Measurements from ENCODE around the gene TGFB2. TPM values are rescaled to one million over a fixed set of nuclear protein-coding genes. Genes with fewer than 3 reads are reported as not detected.

Gene TGFB2
- total RNA-seq, 2 experiments from 2014 or later, result 0.03 to 0.11 TPM

DNA sequence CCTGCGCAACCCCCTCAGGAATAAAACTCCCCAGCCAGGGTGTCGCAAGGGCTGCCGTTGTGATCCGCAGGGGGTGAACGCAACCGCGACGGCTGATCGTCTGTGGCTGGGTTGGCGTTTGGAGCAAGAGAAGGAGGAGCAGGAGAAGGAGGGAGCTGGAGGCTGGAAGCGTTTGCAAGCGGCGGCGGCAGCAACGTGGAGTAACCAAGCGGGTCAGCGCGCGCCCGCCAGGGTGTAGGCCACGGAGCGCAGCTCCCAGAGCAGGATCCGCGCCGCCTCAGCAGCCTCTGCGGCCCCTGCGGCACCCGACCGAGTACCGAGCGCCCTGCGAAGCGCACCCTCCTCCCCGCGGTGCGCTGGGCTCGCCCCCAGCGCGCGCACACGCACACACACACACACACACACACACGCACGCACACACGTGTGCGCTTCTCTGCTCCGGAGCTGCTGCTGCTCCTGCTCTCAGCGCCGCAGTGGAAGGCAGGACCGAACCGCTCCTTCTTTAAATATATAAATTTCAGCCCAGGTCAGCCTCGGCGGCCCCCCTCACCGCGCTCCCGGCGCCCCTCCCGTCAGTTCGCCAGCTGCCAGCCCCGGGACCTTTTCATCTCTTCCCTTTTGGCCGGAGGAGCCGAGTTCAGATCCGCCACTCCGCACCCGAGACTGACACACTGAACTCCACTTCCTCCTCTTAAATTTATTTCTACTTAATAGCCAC, 696 bp downstream of the TGFB2 start:
- H3K27ac ChIP-seq (ENCODE audit: low read depth, low read length, poor library complexity, severe bottlenecking), result no peak overlapping the region
- peak overlapping the region; percentile 54; the same call in 1 of the 2 replicates for H3K4me2 ChIP-seq (ENCODE audit: low read length)
- H3K4me3 ChIP-seq (ENCODE audit: low read depth, low read length, poor library complexity, severe bottlenecking), result peak overlapping the region; percentile 42
- intact Hi-C loops (cut with micrococcal nuclease; ENCODE audit: unreplicated experiment), result no loop called here
- no peaks in the 10 kb centered on the region for H3K9me2 ChIP-seq (ENCODE audit: insufficient read depth, low read length)
- DNase-seq (ENCODE audit: low spot score), result peak; percentile 11
- H3K36me3 ChIP-seq (ENCODE audit: insufficient read depth, low read length), result peaks cover 13% of the 10 kb centered on the region
- ChIA-PET POLR2A (no interaction called here), CTCF (ENCODE audit: unreplicated experiment) (no interaction called here)
- H3K4me1 ChIP-seq (ENCODE audit: insufficient read depth, low read length, poor library complexity, severe bottlenecking), result peaks cover 5% of the 10 kb centered on the region
- TF ChIP-seq EZH2phosphoT487 (IDR thresholded peaks at IDR 0.05; ENCODE audit: borderline replicate concordance, low read depth, low read length), result no peak
- TF ChIP-seq, protein P1, sequence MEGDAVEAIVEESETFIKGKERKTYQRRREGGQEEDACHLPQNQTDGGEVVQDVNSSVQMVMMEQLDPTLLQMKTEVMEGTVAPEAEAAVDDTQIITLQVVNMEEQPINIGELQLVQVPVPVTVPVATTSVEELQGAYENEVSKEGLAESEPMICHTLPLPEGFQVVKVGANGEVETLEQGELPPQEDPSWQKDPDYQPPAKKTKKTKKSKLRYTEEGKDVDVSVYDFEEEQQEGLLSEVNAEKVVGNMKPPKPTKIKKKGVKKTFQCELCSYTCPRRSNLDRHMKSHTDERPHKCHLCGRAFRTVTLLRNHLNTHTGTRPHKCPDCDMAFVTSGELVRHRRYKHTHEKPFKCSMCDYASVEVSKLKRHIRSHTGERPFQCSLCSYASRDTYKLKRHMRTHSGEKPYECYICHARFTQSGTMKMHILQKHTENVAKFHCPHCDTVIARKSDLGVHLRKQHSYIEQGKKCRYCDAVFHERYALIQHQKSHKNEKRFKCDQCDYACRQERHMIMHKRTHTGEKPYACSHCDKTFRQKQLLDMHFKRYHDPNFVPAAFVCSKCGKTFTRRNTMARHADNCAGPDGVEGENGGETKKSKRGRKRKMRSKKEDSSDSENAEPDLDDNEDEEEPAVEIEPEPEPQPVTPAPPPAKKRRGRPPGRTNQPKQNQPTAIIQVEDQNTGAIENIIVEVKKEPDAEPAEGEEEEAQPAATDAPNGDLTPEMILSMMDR (conservative IDR thresholded peaks at IDR 0.05; ENCODE audit: low read length), result no peak
- BruUV-seq (replicated peaks), result no TSS peak
- no peaks in the 10 kb centered on the region; the same call in 1 of the 2 replicates for H4K20me1 ChIP-seq (ENCODE audit: insufficient read depth, low read length)
- no peaks in the 10 kb centered on the region for H3K79me2 ChIP-seq (ENCODE audit: insufficient read depth, low read depth, low read length)
- no peaks in the 10 kb centered on the region for H3K9me3 ChIP-seq (ENCODE audit: low read length)
- H2AFZ ChIP-seq (ENCODE audit: low read length), result no peak overlapping the region

DNA sequence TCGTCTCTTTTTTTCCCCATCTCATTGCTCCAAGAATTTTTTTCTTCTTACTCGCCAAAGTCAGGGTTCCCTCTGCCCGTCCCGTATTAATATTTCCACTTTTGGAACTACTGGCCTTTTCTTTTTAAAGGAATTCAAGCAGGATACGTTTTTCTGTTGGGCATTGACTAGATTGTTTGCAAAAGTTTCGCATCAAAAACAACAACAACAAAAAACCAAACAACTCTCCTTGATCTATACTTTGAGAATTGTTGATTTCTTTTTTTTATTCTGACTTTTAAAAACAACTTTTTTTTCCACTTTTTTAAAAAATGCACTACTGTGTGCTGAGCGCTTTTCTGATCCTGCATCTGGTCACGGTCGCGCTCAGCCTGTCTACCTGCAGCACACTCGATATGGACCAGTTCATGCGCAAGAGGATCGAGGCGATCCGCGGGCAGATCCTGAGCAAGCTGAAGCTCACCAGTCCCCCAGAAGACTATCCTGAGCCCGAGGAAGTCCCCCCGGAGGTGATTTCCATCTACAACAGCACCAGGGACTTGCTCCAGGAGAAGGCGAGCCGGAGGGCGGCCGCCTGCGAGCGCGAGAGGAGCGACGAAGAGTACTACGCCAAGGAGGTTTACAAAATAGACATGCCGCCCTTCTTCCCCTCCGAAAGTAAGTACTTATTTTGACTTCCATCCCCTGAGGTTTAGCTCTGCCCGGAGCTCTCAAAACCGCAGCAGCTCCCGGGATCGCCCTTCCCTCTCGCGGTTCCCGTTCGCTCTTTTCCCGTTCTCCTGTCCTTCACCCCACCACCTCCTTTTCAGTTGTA, 1.5 kb downstream of the TGFB2 start:
- H3K4me3 ChIP-seq (ENCODE audit: low read depth, low read length, poor library complexity, severe bottlenecking), result no peak overlapping the region
- no peaks in the 10 kb centered on the region for H3K9me2 ChIP-seq (ENCODE audit: insufficient read depth, low read length)
- H3K9me3 ChIP-seq (ENCODE audit: low read length), result no peaks in the 10 kb centered on the region
- H3K4me2 ChIP-seq (ENCODE audit: low read length), result peak overlapping the region; percentile 54; the same call in 1 of the 2 replicates
- H4K20me1 ChIP-seq (ENCODE audit: insufficient read depth, low read length), result no peaks in the 10 kb centered on the region; the same call in 1 of the 2 replicates
- TF ChIP-seq, protein P1 (conservative IDR thresholded peaks at IDR 0.05; ENCODE audit: low read length), result no peak
- TF ChIP-seq EZH2phosphoT487 (IDR thresholded peaks at IDR 0.05; ENCODE audit: borderline replicate concordance, low read depth, low read length), result no peak
- DNase-seq (ENCODE audit: low spot score), result no peak
- no peaks in the 10 kb centered on the region for H3K79me2 ChIP-seq (ENCODE audit: insufficient read depth, low read depth, low read length)
- H3K4me1 ChIP-seq (ENCODE audit: insufficient read depth, low read length, poor library complexity, severe bottlenecking), result peaks cover 5% of the 10 kb centered on the region
- H3K36me3 ChIP-seq (ENCODE audit: insufficient read depth, low read length), result peaks cover 13% of the 10 kb centered on the region
- H2AFZ ChIP-seq (ENCODE audit: low read length), result no peak overlapping the region
- BruUV-seq (replicated peaks), result no TSS peak
- ChIA-PET CTCF (ENCODE audit: unreplicated experiment) (no interaction called here), POLR2A (interaction anchor here (0.7 kb wide), 1 partner anchor 66 kb away, joined by 3 read pairs; no protein-coding TSS in a partner anchor)
- intact Hi-C loops (cut with micrococcal nuclease; ENCODE audit: unreplicated experiment), result no loop called here
- H3K27ac ChIP-seq (ENCODE audit: low read depth, low read length, poor library complexity, severe bottlenecking), result no peak overlapping the region
